Measurements from ENCODE around the gene TMEM14C.

- TF ChIP-seq GATA2 (IDR thresholded peaks at IDR 0.05; ENCODE audit: low read depth, low read length), result no peak
- TF ChIP-seq GATA3 (IDR thresholded peaks at IDR 0.05; ENCODE audit: low read depth, low read length), result no peak
These were observed 2.5 kb upstream of the TMEM14C start for GRCh38 chr6:10720265-10720959.

All from SH-SY5Y (cell line).